ENCODE measurements around the gene BCLAF1.

GRCh38 chr6:136294621-136295020 lies 5.0 kb upstream of the BCLAF1 start:
- TF ChIP-seq EP300 (IDR thresholded peaks at IDR 0.05) (no peak), CTCF (IDR thresholded peaks at IDR 0.05) (no peak), POLR2A (IDR thresholded peaks at IDR 0.05; ENCODE audit: low read depth) (no peak), POLR2AphosphoS5 (IDR thresholded peaks at IDR 0.05) (no peak)
